ENCODE data around the gene PRKCH.

PRKCH gene

GRCh38 chr14:61566537-61567225, 245.3 kb downstream of the PRKCH start:
- peaks cover 28% of the 10 kb centered on the region for H3K4me1 ChIP-seq (ENCODE audit: control insufficient read depth, low read depth, low read length)
- no peak overlapping the region for H3K4me3 ChIP-seq (ENCODE audit: low read length)
- H3K27me3 ChIP-seq (ENCODE audit: control insufficient read depth, insufficient read depth, low read length): peaks cover 15% of the 10 kb centered on the region
- H3K9ac ChIP-seq (ENCODE audit: low read length): no peak overlapping the region
- no peaks in the 10 kb centered on the region for H3K9me3 ChIP-seq (ENCODE audit: control insufficient read depth, low read depth, low read length)
- no peaks in the 10 kb centered on the region for H3K36me3 ChIP-seq (ENCODE audit: control insufficient read depth, low read depth, low read length)
- no peak overlapping the region for H3K27ac ChIP-seq (ENCODE audit: low read length)

DNA sequence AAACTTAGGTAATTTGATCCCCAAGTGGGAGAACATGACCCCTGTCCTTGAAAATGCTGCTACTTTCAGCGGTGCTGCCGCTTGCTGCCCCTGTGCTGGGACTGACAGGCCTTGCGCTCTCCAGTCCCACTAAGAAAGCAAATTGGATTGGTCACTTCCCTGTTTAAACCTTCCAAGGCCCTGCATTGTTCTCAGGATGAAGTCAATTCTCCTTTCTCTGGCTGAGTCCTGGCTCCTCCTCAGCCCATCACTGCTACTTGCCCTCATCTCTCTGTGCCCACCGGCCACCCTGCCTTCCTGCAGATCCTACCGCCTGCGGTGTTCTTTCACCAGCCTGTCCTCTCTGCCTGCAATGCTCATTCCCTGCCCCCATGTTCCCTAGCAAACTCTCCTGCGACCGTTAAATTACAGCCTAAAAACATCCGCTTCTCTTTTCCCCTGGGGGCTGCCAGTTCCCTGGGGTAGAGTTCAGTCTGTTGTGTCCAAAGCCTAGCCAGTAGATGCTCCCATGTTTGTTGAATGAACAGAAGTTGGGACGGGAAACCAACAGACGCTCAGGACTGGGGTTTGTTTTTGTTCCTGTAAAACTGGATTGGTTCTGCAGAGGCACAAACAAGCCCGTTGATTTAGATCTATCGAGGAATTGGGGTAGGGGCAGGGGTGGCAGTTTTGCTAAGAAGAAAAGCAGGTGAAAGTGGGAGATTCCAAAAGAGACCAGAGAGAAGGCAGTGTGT, 246.6 kb downstream of the PRKCH start:
- peak overlapping the region; percentile 51 for H3K4me3 ChIP-seq (ENCODE audit: low read length)
- no peak overlapping the region for H3K27ac ChIP-seq (ENCODE audit: low read length)
- H3K9me3 ChIP-seq (ENCODE audit: control insufficient read depth, low read depth, low read length): no peaks in the 10 kb centered on the region
- peaks cover 23% of the 10 kb centered on the region for H3K4me1 ChIP-seq (ENCODE audit: control insufficient read depth, low read depth, low read length)
- no peaks in the 10 kb centered on the region for H3K36me3 ChIP-seq (ENCODE audit: control insufficient read depth, low read depth, low read length)
- no peak overlapping the region for H3K9ac ChIP-seq (ENCODE audit: low read length)
- H3K27me3 ChIP-seq (ENCODE audit: control insufficient read depth, insufficient read depth, low read length): peaks cover 15% of the 10 kb centered on the region

GRCh38 chr14:61568572-61569011, 247.2 kb downstream of the PRKCH start:
- H3K36me3 ChIP-seq (ENCODE audit: control insufficient read depth, low read depth, low read length): no peaks in the 10 kb centered on the region
- peaks cover 23% of the 10 kb centered on the region for H3K4me1 ChIP-seq (ENCODE audit: control insufficient read depth, low read depth, low read length)
- peaks cover 15% of the 10 kb centered on the region for H3K27me3 ChIP-seq (ENCODE audit: control insufficient read depth, insufficient read depth, low read length)
- H3K9me3 ChIP-seq (ENCODE audit: control insufficient read depth, low read depth, low read length): no peaks in the 10 kb centered on the region
- peak overlapping the region; percentile 51 for H3K4me3 ChIP-seq (ENCODE audit: low read length)
- H3K27ac ChIP-seq (ENCODE audit: low read length): no peak overlapping the region
- no peak overlapping the region for H3K9ac ChIP-seq (ENCODE audit: low read length)

DNA sequence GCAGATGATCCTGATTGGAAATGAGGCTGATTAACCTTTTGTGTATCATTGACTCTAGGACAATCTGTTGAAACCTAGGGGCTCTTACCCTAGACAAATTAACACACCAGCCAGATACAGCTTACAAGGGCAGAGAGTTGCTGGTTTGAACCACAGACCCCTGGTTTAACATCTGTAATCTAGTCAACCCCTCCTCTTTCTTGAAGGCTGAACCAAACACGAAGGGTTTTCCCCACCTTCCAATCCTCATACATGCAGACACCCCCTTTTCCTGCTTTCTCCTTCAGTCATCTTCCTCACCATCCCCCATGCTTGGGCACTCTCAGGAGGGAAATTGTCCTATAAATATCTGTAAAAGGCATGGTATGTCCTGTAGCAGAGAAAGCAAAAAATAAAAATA, 247.9 kb downstream of the PRKCH start:
- Histone ChIP-seq H3K9ac (ENCODE audit: low read length) (no peak overlapping the region), H3K27ac (ENCODE audit: low read length) (no peak overlapping the region), H3K4me3 (ENCODE audit: low read length) (no peak overlapping the region), H3K27me3 (ENCODE audit: control insufficient read depth, insufficient read depth, low read length) (peaks cover 15% of the 10 kb centered on the region), H3K9me3 (ENCODE audit: control insufficient read depth, low read depth, low read length) (no peaks in the 10 kb centered on the region), H3K36me3 (ENCODE audit: control insufficient read depth, low read depth, low read length) (no peaks in the 10 kb centered on the region), H3K4me1 (ENCODE audit: control insufficient read depth, low read depth, low read length) (peaks cover 28% of the 10 kb centered on the region)

DNA sequence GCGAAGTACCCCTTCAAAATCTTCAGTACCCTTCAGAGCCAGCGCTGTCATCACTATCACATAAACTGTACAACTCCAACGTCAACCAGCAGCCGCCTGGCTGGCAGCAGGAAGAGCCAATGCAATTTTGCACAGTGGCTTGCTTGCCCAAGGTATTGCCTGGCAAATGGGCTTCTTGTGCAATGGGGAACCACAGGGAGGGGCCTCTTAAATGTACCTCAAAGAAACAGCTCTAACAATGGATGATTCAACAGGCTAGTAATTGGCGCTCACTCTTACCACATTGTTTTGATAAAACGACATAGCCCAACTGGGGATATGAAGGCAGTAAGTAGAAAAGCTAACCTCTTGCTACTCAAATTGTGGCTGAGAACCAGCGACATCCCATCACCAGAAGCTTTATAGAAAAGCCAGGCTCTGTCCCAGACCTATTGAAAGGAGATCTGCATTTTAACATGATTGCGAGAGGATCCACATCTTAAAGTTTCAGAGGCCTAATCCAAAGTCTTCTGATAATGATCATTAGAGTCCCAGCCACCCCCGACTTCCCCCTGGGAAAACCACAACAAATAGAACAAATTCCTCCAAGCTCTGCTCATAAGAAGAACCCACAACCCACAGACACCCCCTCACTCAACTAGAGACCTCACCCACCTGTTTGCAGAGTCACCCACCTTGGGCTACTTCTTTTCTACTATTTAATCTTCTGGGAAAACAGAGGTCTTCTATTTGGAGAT, 248.6 kb downstream of the PRKCH start:
- H3K9ac ChIP-seq (ENCODE audit: low read length): no peak overlapping the region
- no peaks in the 10 kb centered on the region for H3K9me3 ChIP-seq (ENCODE audit: control insufficient read depth, low read depth, low read length)
- no peak overlapping the region for H3K27ac ChIP-seq (ENCODE audit: low read length)
- H3K4me1 ChIP-seq (ENCODE audit: control insufficient read depth, low read depth, low read length): peaks cover 24% of the 10 kb centered on the region
- H3K36me3 ChIP-seq (ENCODE audit: control insufficient read depth, low read depth, low read length): no peaks in the 10 kb centered on the region
- H3K27me3 ChIP-seq (ENCODE audit: control insufficient read depth, insufficient read depth, low read length): peaks cover 15% of the 10 kb centered on the region
- no peak overlapping the region for H3K4me3 ChIP-seq (ENCODE audit: low read length)

DNA sequence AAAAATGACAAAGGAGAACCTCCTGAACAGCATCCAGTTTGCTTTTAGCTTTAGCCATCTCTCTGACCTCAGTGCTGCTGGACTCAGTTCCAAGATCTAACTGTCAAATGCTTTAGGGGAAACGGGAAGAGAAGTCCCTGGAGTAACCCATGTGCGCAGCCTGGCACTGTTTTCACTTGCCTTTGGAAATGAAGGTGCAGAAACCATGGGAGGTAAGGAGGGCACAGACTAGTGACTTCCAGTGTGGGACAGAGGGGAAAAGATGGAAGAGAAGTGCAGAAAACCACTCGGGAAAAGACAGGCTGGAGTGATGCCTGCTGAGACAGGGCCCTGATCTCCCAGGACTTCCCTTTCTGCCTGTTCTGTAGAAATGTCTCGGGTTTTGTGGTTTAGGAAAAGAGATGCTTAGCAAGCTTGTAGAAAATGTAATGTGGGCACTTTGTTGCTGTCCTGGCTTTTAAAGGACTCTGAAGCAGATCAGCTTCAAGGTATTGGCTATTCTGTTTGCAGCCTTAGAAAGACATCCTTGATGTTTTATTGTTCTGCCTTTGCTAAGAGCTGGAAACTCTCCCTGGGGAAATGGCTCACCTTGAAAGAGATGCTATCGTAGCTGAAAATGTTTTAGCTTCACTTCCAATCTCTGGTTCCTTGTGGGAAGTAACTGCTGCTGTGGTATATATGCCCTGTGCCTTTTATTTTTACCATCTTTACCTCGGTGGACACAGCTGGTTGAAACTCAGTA, 249.3 kb downstream of the PRKCH start:
- no peak overlapping the region for H3K9ac ChIP-seq (ENCODE audit: low read length)
- H3K9me3 ChIP-seq (ENCODE audit: control insufficient read depth, low read depth, low read length): no peaks in the 10 kb centered on the region
- H3K27me3 ChIP-seq (ENCODE audit: control insufficient read depth, insufficient read depth, low read length): peaks cover 15% of the 10 kb centered on the region
- no peak overlapping the region for H3K4me3 ChIP-seq (ENCODE audit: low read length)
- no peaks in the 10 kb centered on the region for H3K36me3 ChIP-seq (ENCODE audit: control insufficient read depth, low read depth, low read length)
- no peak overlapping the region for H3K27ac ChIP-seq (ENCODE audit: low read length)
- H3K4me1 ChIP-seq (ENCODE audit: control insufficient read depth, low read depth, low read length): peaks cover 24% of the 10 kb centered on the region

- H3K9ac ChIP-seq (ENCODE audit: low read length): no peak overlapping the region
- no peaks in the 10 kb centered on the region for H3K9me3 ChIP-seq (ENCODE audit: control insufficient read depth, low read depth, low read length)
- no peak overlapping the region for H3K27ac ChIP-seq (ENCODE audit: low read length)
- peaks cover 24% of the 10 kb centered on the region for H3K4me1 ChIP-seq (ENCODE audit: control insufficient read depth, low read depth, low read length)
- no peaks in the 10 kb centered on the region for H3K36me3 ChIP-seq (ENCODE audit: control insufficient read depth, low read depth, low read length)
- peaks cover 15% of the 10 kb centered on the region for H3K27me3 ChIP-seq (ENCODE audit: control insufficient read depth, insufficient read depth, low read length)
- H3K4me3 ChIP-seq (ENCODE audit: low read length): no peak overlapping the region
These were observed 250.5 kb downstream of the PRKCH start for GRCh38 chr14:61571917-61572316.

DNA sequence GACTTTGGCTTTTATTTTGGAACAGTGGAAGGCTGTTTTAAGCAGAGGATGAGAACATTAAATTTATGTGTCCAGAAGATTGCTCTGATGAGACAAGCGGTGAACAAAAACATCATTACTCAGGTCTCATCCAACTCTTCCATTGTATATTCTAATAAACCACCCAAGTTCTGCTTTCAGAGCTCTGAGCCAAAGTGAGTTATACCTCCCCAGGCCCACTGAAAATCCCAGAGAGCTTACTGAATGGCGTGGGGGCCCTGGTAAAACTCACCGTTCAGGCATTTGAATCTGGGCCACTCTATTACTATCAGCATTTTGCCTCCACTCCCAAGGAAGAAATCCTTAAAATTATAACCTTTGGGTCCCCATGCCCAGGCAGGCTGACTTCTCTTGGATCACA, 251.9 kb downstream of the PRKCH start:
- no peaks in the 10 kb centered on the region for H3K36me3 ChIP-seq (ENCODE audit: control insufficient read depth, low read depth, low read length)
- H3K9me3 ChIP-seq (ENCODE audit: control insufficient read depth, low read depth, low read length): no peaks in the 10 kb centered on the region
- H3K4me3 ChIP-seq (ENCODE audit: low read length): no peak overlapping the region
- no peak overlapping the region for H3K27ac ChIP-seq (ENCODE audit: low read length)
- H3K9ac ChIP-seq (ENCODE audit: low read length): no peak overlapping the region
- peaks cover 15% of the 10 kb centered on the region for H3K4me1 ChIP-seq (ENCODE audit: control insufficient read depth, low read depth, low read length)
- H3K27me3 ChIP-seq (ENCODE audit: control insufficient read depth, insufficient read depth, low read length): peaks cover 12% of the 10 kb centered on the region

- Histone ChIP-seq H3K4me3 (ENCODE audit: low read length) (no peak overlapping the region), H3K27me3 (ENCODE audit: control insufficient read depth, insufficient read depth, low read length) (peaks cover 6% of the 10 kb centered on the region), H3K4me1 (ENCODE audit: control insufficient read depth, low read depth, low read length) (peaks cover 13% of the 10 kb centered on the region), H3K27ac (ENCODE audit: low read length) (no peak overlapping the region), H3K9me3 (ENCODE audit: control insufficient read depth, low read depth, low read length) (no peaks in the 10 kb centered on the region), H3K36me3 (ENCODE audit: control insufficient read depth, low read depth, low read length) (no peaks in the 10 kb centered on the region), H3K9ac (ENCODE audit: low read length) (no peak overlapping the region)
These were observed 252.6 kb downstream of the PRKCH start for GRCh38 chr14:61573748-61574513.

GRCh38 chr14:61574514-61574807, 253.1 kb downstream of the PRKCH start:
- Histone ChIP-seq H3K27ac (ENCODE audit: low read length) (no peak overlapping the region), H3K4me1 (ENCODE audit: control insufficient read depth, low read depth, low read length) (peaks cover 8% of the 10 kb centered on the region), H3K36me3 (ENCODE audit: control insufficient read depth, low read depth, low read length) (no peaks in the 10 kb centered on the region), H3K9me3 (ENCODE audit: control insufficient read depth, low read depth, low read length) (no peaks in the 10 kb centered on the region), H3K27me3 (ENCODE audit: control insufficient read depth, insufficient read depth, low read length) (peaks cover under 1% of the 10 kb centered on the region), H3K9ac (ENCODE audit: low read length) (no peak overlapping the region), H3K4me3 (ENCODE audit: low read length) (no peak overlapping the region)

DNA sequence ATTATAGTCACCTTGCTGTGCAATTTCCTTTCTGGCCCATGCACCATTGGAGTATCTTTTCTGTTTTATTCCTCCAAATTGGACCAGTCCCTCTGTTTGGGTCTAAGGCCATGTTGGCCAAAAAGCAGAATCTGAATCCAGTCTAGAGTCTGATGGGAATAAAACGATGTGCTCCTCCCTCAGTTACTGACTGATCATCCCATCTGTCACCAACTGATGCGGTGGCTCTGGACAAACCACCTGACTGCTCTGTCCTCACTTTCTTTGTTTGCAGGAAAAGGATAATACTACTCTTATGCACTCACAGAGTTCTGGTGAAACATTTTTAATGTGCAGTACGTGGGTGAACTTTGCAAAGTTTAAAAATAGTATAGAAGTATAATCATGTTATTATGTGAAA, 253.7 kb downstream of the PRKCH start:
- Histone ChIP-seq H3K27me3 (ENCODE audit: control insufficient read depth, insufficient read depth, low read length) (no peaks in the 10 kb centered on the region), H3K4me3 (ENCODE audit: low read length) (no peak overlapping the region), H3K4me1 (ENCODE audit: control insufficient read depth, low read depth, low read length) (peaks cover 6% of the 10 kb centered on the region), H3K36me3 (ENCODE audit: control insufficient read depth, low read depth, low read length) (no peaks in the 10 kb centered on the region), H3K27ac (ENCODE audit: low read length) (no peak overlapping the region), H3K9me3 (ENCODE audit: control insufficient read depth, low read depth, low read length) (no peaks in the 10 kb centered on the region), H3K9ac (ENCODE audit: low read length) (no peak overlapping the region)

Measured in iPS-18a (cell line).